Activated B cell treated with CpG ODN at 0.5 μM for 24 hours (primary cell): ENCODE results near the gene RFTN1. TPM values are rescaled to one million over a fixed set of nuclear protein-coding genes. Genes with fewer than 3 reads are reported as not detected.
A peak's percentile ranks its signal among the peaks of the same experiment; 100 is the strongest.

Source experiments
- ATAC-seq: fragments of 200-7000 bp; cut with Tn5 transposase; one replicate; pipeline ENCODE4 v1.10.0; 2021; ENCODE audit warnings: low read depth, mild to moderate bottlenecking, moderate library complexity
- CTCF ChIA-PET: fragments of 350-600 bp; sonication (Branson Sonifier 250); formaldehyde crosslinking; loops from one replicate; lab custom pipeline; 2021; ENCODE audit warnings: antibody characterized with exemption; lab: Charles Lee
- POLR2A ChIA-PET: fragments of 350-600 bp; sonication (Branson Sonifier 250); formaldehyde crosslinking; loops from one replicate; lab custom pipeline; 2021; ENCODE audit warnings: antibody characterized with exemption; lab: Charles Lee
- DNase-seq: peaks from one replicate; pipeline ENCODE4 v3.0.0; 2022
- H3K27ac Mint-ChIP-seq: one replicate; pipeline ENCODE4 v1.8.0; 2020; ENCODE audit warnings: mixed read lengths
- H3K27me3 Mint-ChIP-seq: one replicate; pipeline ENCODE4 v1.8.0; 2021; ENCODE audit warnings: mixed read lengths
- H3K36me3 Mint-ChIP-seq: one replicate; pipeline ENCODE4 v1.8.0; 2021; ENCODE audit warnings: low read depth, mixed read lengths
- H3K4me1 Mint-ChIP-seq: one replicate; pipeline ENCODE4 v1.8.0; 2021; ENCODE audit warnings: mixed read lengths
- H3K4me3 Mint-ChIP-seq: one replicate; pipeline ENCODE4 v1.8.0; 2020; ENCODE audit warnings: mild to moderate bottlenecking, mixed read lengths
- H3K9me3 Mint-ChIP-seq: one replicate; pipeline ENCODE4 v1.8.0; 2020; ENCODE audit warnings: mixed read lengths
- CTCF ChIP-seq: fragments of 200-600 bp; IDR thresholded peaks from one replicate; pipeline ENCODE4 v1.8.0; 2022; ENCODE audit warnings: antibody characterized with exemption, mild to moderate bottlenecking
- intact Hi-C: fragments of 100-400 bp; cut with micrococcal nuclease; formaldehyde crosslinking; loops from one replicate; pipeline ENCODE4 v1.15.1; 2024
- total RNA-seq: library from RNA; stranded (reverse); gene quantifications from 2 replicates; pipeline ENCODE4 v1.2.3, GENCODE V29; 2022

RFTN1 gene
- total RNA-seq, 1 donor from 2014 or later = 365 TPM

GRCh38 chr3:16523778-16524177, 10.3 kb upstream of the RFTN1 start:
- Mint-ChIP-seq H3K4me1 (peaks cover 60% of the 10 kb centered on the region), H3K9me3 (peaks cover 12% of the 10 kb centered on the region), H3K4me3 (no peak overlapping the region), H3K36me3 (peaks cover 2% of the 10 kb centered on the region), H3K27me3 (no peaks in the 10 kb centered on the region), H3K27ac (peak overlapping the region; percentile 81)
- intact Hi-C loops = no loop called here
- DNase-seq (no peak), ATAC-seq (no peak)
- no peak for TF ChIP-seq CTCF
- CTCF ChIA-PET = no interaction called here
- POLR2A ChIA-PET = interaction anchor here (8.7 kb wide), 1 partner anchor 11 kb away, joined by 137 read pairs; the partner anchor contains the start of gene RFTN1

GRCh38 chr3:16522834-16523233, 9.3 kb upstream of the RFTN1 start:
- Mint-ChIP-seq H3K27ac (peak overlapping the region; percentile 81), H3K4me3 (peak overlapping the region; percentile 45), H3K4me1 (peaks cover 70% of the 10 kb centered on the region), H3K27me3 (no peaks in the 10 kb centered on the region), H3K36me3 (peaks cover 2% of the 10 kb centered on the region), H3K9me3 (peaks cover 14% of the 10 kb centered on the region)
- ChIA-PET CTCF (no interaction called here), POLR2A (interaction anchor here (1.0 to 8.7 kb wide), 2 partner anchors 10 to 27 kb away, joined by 3 to 137 read pairs; partner anchors contain the start of gene RFTN1)
- DNase-seq = no peak
- peak; percentile 53 for ATAC-seq
- intact Hi-C loops = no loop called here
- no peak for TF ChIP-seq CTCF

- peaks cover 2% of the 10 kb centered on the region for H3K36me3 Mint-ChIP-seq
- intact Hi-C loops = no loop called here
- peak; percentile 38 for ATAC-seq
- H3K27ac Mint-ChIP-seq = peak overlapping the region; percentile 52
- TF ChIP-seq CTCF = no peak
- no peaks in the 10 kb centered on the region for H3K27me3 Mint-ChIP-seq
- no peak for DNase-seq
- H3K9me3 Mint-ChIP-seq = peaks cover 14% of the 10 kb centered on the region
- H3K4me1 Mint-ChIP-seq = peaks cover 85% of the 10 kb centered on the region
- ChIA-PET POLR2A (interaction anchor here (0.6 to 8.7 kb wide), 7 partner anchors 8 to 501 kb away, joined by 3 to 137 read pairs (median 4); partner anchors contain the start of gene RFTN1), CTCF (interaction anchor here (1.0 kb wide), 1 partner anchor 9 kb away, joined by 3 read pairs; no protein-coding TSS in a partner anchor)
- peak overlapping the region; percentile 44 for H3K4me3 Mint-ChIP-seq
Observed at GRCh38 chr3:16520970-16521881, 7.7 kb upstream of the RFTN1 start.

- DNase-seq (no peak), ATAC-seq (no peak)
- peaks cover 2% of the 10 kb centered on the region for H3K36me3 Mint-ChIP-seq
- H3K9me3 Mint-ChIP-seq = peaks cover 14% of the 10 kb centered on the region
- peak overlapping the region; percentile 69 for H3K27ac Mint-ChIP-seq
- intact Hi-C loops = no loop called here
- peak overlapping the region; percentile 44 for H3K4me3 Mint-ChIP-seq
- CTCF ChIA-PET = no interaction called here
- no peak for TF ChIP-seq CTCF
- POLR2A ChIA-PET = interaction anchor here (0.6 to 8.7 kb wide), 5 partner anchors 7 to 145 kb away, joined by 4 to 137 read pairs (median 5); partner anchors contain the start of gene RFTN1
- no peaks in the 10 kb centered on the region for H3K27me3 Mint-ChIP-seq
- H3K4me1 Mint-ChIP-seq = peaks cover 93% of the 10 kb centered on the region
Observed at GRCh38 chr3:16520241-16520969, 6.9 kb upstream of the RFTN1 start.
